ENCODE data around the gene PTPRK. TPM values are rescaled to one million over a fixed set of nuclear protein-coding genes. Genes with fewer than 3 reads are reported as not detected.

PTPRK gene
- total and polyA plus RNA-seq, 2 of the 8 experiments (the other 6 are each of a cell fraction or from before 2014, with no cell fraction given): 11.4 to 47.3 TPM

GRCh38 chr6:128452713-128453112, 67.7 kb downstream of the PTPRK start:
- Histone ChIP-seq H3K23me2 (ENCODE audit: low read depth, low read length) (no peaks in the 10 kb centered on the region), H3K14ac (ENCODE audit: insufficient read length) (no peak overlapping the region), H4K8ac (ENCODE audit: extremely low read depth, insufficient read depth, low read length) (no peak overlapping the region), H3K27me3 (replicated peaks in 1 of 4; ENCODE audit: control insufficient read depth in 3 of 4, extremely low read depth in 1 of 4, insufficient read depth in 3 of 4, low read length in 3 of 4) (no peaks in the 10 kb centered on the region), H2BK15ac (ENCODE audit: low read length) (no peak overlapping the region), H3K36me3 (ENCODE audit: control insufficient read depth in 2 of 4, insufficient read depth in 4 of 4, low read length in 3 of 4) (no peaks in the 10 kb centered on the region), H3K4me1 (replicated peaks in 1 of 4; ENCODE audit: control insufficient read depth in 3 of 4, insufficient read depth in 4 of 4, low read length in 3 of 4) (no peaks in the 10 kb centered on the region), H3K9me3 (ENCODE audit: insufficient read depth in 2 of 2, low read depth in 1 of 2, low read length in 1 of 2) (no peaks in the 10 kb centered on the region), H3K27ac (ENCODE audit: low read depth, low read length) (no peak overlapping the region), H3K23ac (ENCODE audit: insufficient read length) (no peak overlapping the region), H3K4me2 (ENCODE audit: insufficient read depth in 1 of 2, low read depth in 2 of 2, low read length in 2 of 2) (no peak overlapping the region), H3K79me1 (ENCODE audit: low read depth, low read length) (peaks cover 2% of the 10 kb centered on the region; the same call in 1 of the 2 replicates), H4K20me1 (replicated peaks in 1 of 2; ENCODE audit: control insufficient read depth in 1 of 2, insufficient read depth in 2 of 2, low read length in 2 of 2) (no peaks in the 10 kb centered on the region), H3K4ac (replicated peaks; ENCODE audit: insufficient read length, low read depth, low read length) (no peak overlapping the region), H3K9ac (replicated peaks in 1 of 4; ENCODE audit: extremely low read depth in 1 of 4, low read depth in 3 of 4, low read length in 3 of 4) (no peak overlapping the region), H2BK5ac (ENCODE audit: low read depth, low read length) (no peak overlapping the region), H4K5ac (ENCODE audit: insufficient read length, low read depth, low read length) (no peak overlapping the region), H2BK20ac (ENCODE audit: low read length) (no peak overlapping the region), H2AK5ac (ENCODE audit: low read depth, low read length) (no peak overlapping the region), H3K4me3 (ENCODE audit: extremely low read depth in 1 of 4, insufficient read depth in 2 of 4, low read depth in 3 of 4, low read length in 4 of 4) (no peak overlapping the region), H2BK12ac (ENCODE audit: low read depth, low read length) (no peak overlapping the region), H3K56ac (replicated peaks; ENCODE audit: insufficient read length, low read depth, low read length) (no peak overlapping the region), H2AFZ (ENCODE audit: low read length) (no peak overlapping the region), H3K18ac (ENCODE audit: extremely low read depth, low read length) (no peak overlapping the region), H4K91ac (replicated peaks; ENCODE audit: insufficient read length, low read length) (no peak overlapping the region), H2BK120ac (replicated peaks; ENCODE audit: low read depth, low read length) (no peak overlapping the region), H3K79me2 (ENCODE audit: control insufficient read depth in 1 of 2, insufficient read depth in 2 of 2, low read length in 2 of 2) (peaks cover 0 to 45% of the 10 kb centered on the region in 2 experiments; a peak in 2 of 4 replicates)
- DNase-seq (ENCODE audit: low read depth in 1 of 2, low spot score in 2 of 2) (no peak), FAIRE-seq (no peak)
- ChIA-PET CTCF (ENCODE audit: partially characterized antibody) (interaction anchor here (1.2 kb wide), 2 partner anchors 22 to 496 kb away, joined by 3 read pairs; no protein-coding TSS in a partner anchor), POLR2A (ENCODE audit: partially characterized antibody) (interaction anchor here (0.5 to 1.3 kb wide), 4 partner anchors 8 to 67 kb away, joined by 3 read pairs; partner anchors contain the start of gene PTPRK)
- 90% methylated on average over 2 of the region's 2 CpGs; no CpG with 5 or more reads in 1 of the 2 experiments for WGBS, 2 experiments (ENCODE audit: extremely low coverage in 1 of 2, insufficient coverage in 1 of 2, insufficient read length in 1 of 2, insufficient replicate concordance in 2 of 2, low coverage in 1 of 2, low lambda C conversion rate in 2 of 2, missing lambda C conversion rate in 1 of 2)
- no peak for TF ChIP-seq EGR1 (IDR thresholded peaks at IDR 0.05; ENCODE audit: borderline replicate concordance, low read depth, low read length)
- TF ChIP-seq HDAC2 (IDR thresholded peaks at IDR 0.05; ENCODE audit: borderline replicate concordance in 1 of 2, low read depth in 2 of 2, low read length in 2 of 2): no peak
- no peak for TF ChIP-seq RFX5 (IDR thresholded peaks at IDR 0.05; ENCODE audit: borderline replicate concordance, low read depth, low read length)
- TF ChIP-seq CHD1 (IDR thresholded peaks at IDR 0.05; ENCODE audit: low read depth, low read length): no peak
- TF ChIP-seq POU5F1 (IDR thresholded peaks at IDR 0.05; ENCODE audit: low read depth, low read length): no peak
- TF ChIP-seq SUZ12 (IDR thresholded peaks at IDR 0.05; ENCODE audit: low read length): no peak
- TF ChIP-seq SP2 (IDR thresholded peaks at IDR 0.05; ENCODE audit: low read length): no peak
- no peak for TF ChIP-seq CBX5 (IDR thresholded peaks at IDR 0.05; ENCODE audit: low read depth, low read length)
- TF ChIP-seq CREB1 (IDR thresholded peaks at IDR 0.05): no peak
- TF ChIP-seq CBX8 (IDR thresholded peaks at IDR 0.05; ENCODE audit: borderline replicate concordance, low read depth, low read length): no peak
